Fibroblast of lung (primary cell): ENCODE data around the gene WDR76. TPM values are rescaled to one million over a fixed set of nuclear protein-coding genes. Genes with fewer than 3 reads are reported as not detected.

Source experiments
- DNase-seq, 2 donors: peaks; one replicate each; pipeline versions ENCODE4 v3.0.0 to v3.0.0-alpha.2; 2010; ENCODE audit warnings: low read depth in 2 of 2
- H2AFZ ChIP-seq: 2 replicates; pipeline ENCODE4 v1.5.1; 2012; ENCODE audit warnings: low read length, control low read depth, inconsistent platforms
- H3K27ac ChIP-seq: 2 replicates; pipeline ENCODE4 v1.5.1; 2011; ENCODE audit warnings: low read length, control low read depth; ENCODE audit not compliant: insufficient read depth
- H3K27me3 ChIP-seq: 2 replicates; pipeline ENCODE4 v1.5.1; 2011; ENCODE audit warnings: mild to moderate bottlenecking, low read length; ENCODE audit not compliant: control insufficient read depth, insufficient read depth
- H3K36me3 ChIP-seq: 2 replicates; pipeline ENCODE4 v1.5.1; 2011; ENCODE audit warnings: low read length; ENCODE audit not compliant: control insufficient read depth, insufficient read depth
- H3K4me1 ChIP-seq: 2 replicates; pipeline ENCODE4 v1.5.1; 2011; ENCODE audit warnings: low read length; ENCODE audit not compliant: control insufficient read depth, insufficient read depth; ENCODE audit errors: extremely low read depth
- H3K4me2 ChIP-seq: 2 replicates; pipeline ENCODE4 v1.5.1; 2011; ENCODE audit warnings: low read length, control low read depth; ENCODE audit not compliant: insufficient read depth; ENCODE audit errors: extremely low read depth
- H3K4me3 ChIP-seq, 4 experiments: fragments of 200-600 bp in 1 of 4; sonication (generic) in 1 of 4; replicated peaks in 1 of 4; 2 replicates each; pipeline ENCODE4 v1.5.1; 2011 to 2016; ENCODE audit warnings: low read length in 4 of 4, low read depth in 3 of 4, mild to moderate bottlenecking in 3 of 4, control low read depth in 2 of 4, inconsistent platforms in 1 of 4, mixed read lengths in 1 of 4; ENCODE audit not compliant: insufficient read depth in 1 of 4; ENCODE audit errors: control extremely low read depth in 1 of 4
- H3K79me2 ChIP-seq: 2 replicates; pipeline ENCODE4 v1.5.1; 2012; ENCODE audit warnings: mild to moderate bottlenecking, low read length, inconsistent platforms; ENCODE audit not compliant: control insufficient read depth, insufficient read depth
- H3K9ac ChIP-seq: 2 replicates; pipeline ENCODE4 v1.5.1; 2011; ENCODE audit warnings: mild to moderate bottlenecking, low read length, control low read depth; ENCODE audit not compliant: insufficient read depth
- H3K9me3 ChIP-seq: 2 replicates; pipeline ENCODE4 v1.5.1; 2012; ENCODE audit warnings: low read depth, low read length; ENCODE audit not compliant: control insufficient read depth, insufficient read depth
- H4K20me1 ChIP-seq: 2 replicates; pipeline ENCODE4 v1.5.1; 2011; ENCODE audit warnings: low read length; ENCODE audit not compliant: control insufficient read depth, insufficient read depth; ENCODE audit errors: extremely low read depth
- CTCF ChIP-seq, 2 donors: IDR thresholded peaks in 1 of 2; conservative IDR thresholded peaks in 1 of 2; 1 replicate in 1 of 2; 2 replicates in 1 of 2; pipeline ENCODE4 v1.5.1; 2011 to 2012; ENCODE audit warnings: low read length in 2 of 2, control low read depth in 1 of 2, inconsistent platforms in 1 of 2, low read depth in 1 of 2, mild to moderate bottlenecking in 1 of 2
- EZH2 ChIP-seq: IDR thresholded peaks from 2 replicates; pipeline ENCODE4 v1.5.1; 2012; ENCODE audit warnings: low read length, control low read depth, mild to moderate bottlenecking; ENCODE audit errors: missing control alignments
- polyA plus RNA-seq, 2 donors: library from polyadenylated mRNA; depleted of rRNA in 1 of 2; stranded (reverse) in 1 of 2; unstranded in 1 of 2; fragments of >200 nt; gene quantifications; 2 replicates each; pipeline ENCODE4 v1.2.1, GENCODE V29; 2011 to 2012; ENCODE audit warnings: missing spikeins in 1 of 2
- total RNA-seq: library from RNA; depleted of rRNA; stranded (reverse); fragments of >200 nt; gene quantifications from 2 replicates; pipeline ENCODE4 v1.2.1, GENCODE V29; 2014

Gene WDR76
- total and polyA plus RNA-seq, 2 donors (not counting 1 experiment from before 2014, with no cell fraction given) = 5.8 to 11.6 TPM

GRCh38 chr15:43883571-43883970 is 56.8 kb downstream of the WDR76 start:
- TF ChIP-seq EZH2 = no peak
- no peak for TF ChIP-seq CTCF (conservative IDR thresholded peaks at IDR 0.05 in 1 of 2, IDR thresholded peaks at IDR 0.05 in 1 of 2; ENCODE audit: low read depth in 1 of 2, low read length in 2 of 2)
- H3K79me2 ChIP-seq = no peaks in the 10 kb centered on the region
- H3K36me3 ChIP-seq = peaks cover 3% of the 10 kb centered on the region
- no peaks in the 10 kb centered on the region for H3K4me1 ChIP-seq
- no peak overlapping the region for H3K4me3 ChIP-seq
- H3K27ac ChIP-seq = no peak overlapping the region
- H3K4me2 ChIP-seq = no peak overlapping the region
- no peaks in the 10 kb centered on the region for H4K20me1 ChIP-seq
- no peak overlapping the region for H2AFZ ChIP-seq
- no peak overlapping the region for H3K9ac ChIP-seq
- H3K9me3 ChIP-seq = no peaks in the 10 kb centered on the region
- DNase-seq = no peak
- H3K27me3 ChIP-seq = no peaks in the 10 kb centered on the region

- no peak overlapping the region for H2AFZ ChIP-seq
- DNase-seq = no peak
- no peaks in the 10 kb centered on the region for H4K20me1 ChIP-seq
- H3K9me3 ChIP-seq = no peaks in the 10 kb centered on the region
- peaks cover 3% of the 10 kb centered on the region for H3K36me3 ChIP-seq
- TF ChIP-seq EZH2 (no peak), CTCF (conservative IDR thresholded peaks at IDR 0.05 in 1 of 2, IDR thresholded peaks at IDR 0.05 in 1 of 2; ENCODE audit: low read depth in 1 of 2, low read length in 2 of 2) (no peak)
- H3K27me3 ChIP-seq = no peaks in the 10 kb centered on the region
- H3K9ac ChIP-seq = no peak overlapping the region
- no peak overlapping the region for H3K4me3 ChIP-seq
- no peak overlapping the region for H3K4me2 ChIP-seq
- H3K79me2 ChIP-seq = no peaks in the 10 kb centered on the region
- H3K4me1 ChIP-seq = no peaks in the 10 kb centered on the region
- no peak overlapping the region for H3K27ac ChIP-seq
Observed at GRCh38 chr15:43886558-43886957, 59.8 kb downstream of the WDR76 start.

- Histone ChIP-seq H4K20me1 (no peaks in the 10 kb centered on the region), H3K79me2 (no peaks in the 10 kb centered on the region), H3K27me3 (no peaks in the 10 kb centered on the region), H3K27ac (no peak overlapping the region), H3K9me3 (no peaks in the 10 kb centered on the region), H3K36me3 (peaks cover 3% of the 10 kb centered on the region), H3K9ac (no peak overlapping the region), H3K4me3 (no peak overlapping the region), H2AFZ (no peak overlapping the region), H3K4me1 (no peaks in the 10 kb centered on the region), H3K4me2 (no peak overlapping the region)
- no peak for DNase-seq
- TF ChIP-seq EZH2 (no peak), CTCF (conservative IDR thresholded peaks at IDR 0.05 in 1 of 2, IDR thresholded peaks at IDR 0.05 in 1 of 2; ENCODE audit: low read depth in 1 of 2, low read length in 2 of 2) (no peak)
Observed at GRCh38 chr15:43887901-43888300, 61.1 kb downstream of the WDR76 start.
